ENCODE measurements around the gene RAP1GAP2.

The RAP1GAP2 gene

DNA sequence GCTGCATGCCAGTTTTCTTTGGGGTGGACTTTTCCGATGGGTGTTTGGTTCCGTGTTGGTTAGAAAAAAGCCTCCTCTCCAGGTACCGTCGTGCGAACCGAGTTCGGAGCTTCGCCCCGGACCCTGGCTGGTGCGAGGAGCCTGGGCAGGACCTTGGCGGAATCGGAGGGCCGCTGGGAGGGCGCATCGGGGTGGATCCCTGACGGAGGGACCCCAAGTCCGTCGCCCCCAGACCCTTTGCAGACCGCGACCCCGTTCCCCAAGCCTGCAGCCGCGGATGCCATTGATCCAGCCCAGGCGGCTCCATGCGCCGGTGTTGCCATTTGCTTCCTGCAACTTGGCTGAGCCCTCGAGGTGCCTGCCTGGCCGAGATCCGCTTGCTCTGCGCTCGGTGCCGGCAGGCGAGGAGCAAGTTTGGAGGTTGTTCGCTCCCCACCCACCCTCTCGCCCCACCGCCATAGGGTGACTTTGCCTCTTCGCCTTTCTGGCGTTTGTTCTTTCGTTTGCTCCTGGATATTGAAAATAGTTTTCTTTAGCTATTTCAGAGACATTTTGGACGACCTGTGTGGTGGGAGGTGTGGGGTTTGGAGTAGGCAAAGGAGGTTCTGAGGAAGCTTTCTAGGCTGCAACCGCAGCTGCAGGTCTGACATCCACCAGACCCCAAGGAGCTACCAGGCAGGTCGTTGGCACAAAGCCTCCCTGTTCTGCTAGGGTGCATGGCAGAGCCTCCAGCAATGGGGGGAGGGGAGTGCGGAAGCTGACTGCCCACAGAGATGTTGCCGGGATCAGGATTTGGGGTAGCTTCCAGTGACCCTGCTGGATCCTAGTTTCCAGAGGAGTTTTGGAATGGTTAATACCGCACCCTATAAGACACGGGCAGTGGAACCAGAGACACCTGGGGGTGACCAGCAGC lies 58.2 kb downstream of the RAP1GAP2 start:
- peak; percentile 15 for DNase-seq

DNA sequence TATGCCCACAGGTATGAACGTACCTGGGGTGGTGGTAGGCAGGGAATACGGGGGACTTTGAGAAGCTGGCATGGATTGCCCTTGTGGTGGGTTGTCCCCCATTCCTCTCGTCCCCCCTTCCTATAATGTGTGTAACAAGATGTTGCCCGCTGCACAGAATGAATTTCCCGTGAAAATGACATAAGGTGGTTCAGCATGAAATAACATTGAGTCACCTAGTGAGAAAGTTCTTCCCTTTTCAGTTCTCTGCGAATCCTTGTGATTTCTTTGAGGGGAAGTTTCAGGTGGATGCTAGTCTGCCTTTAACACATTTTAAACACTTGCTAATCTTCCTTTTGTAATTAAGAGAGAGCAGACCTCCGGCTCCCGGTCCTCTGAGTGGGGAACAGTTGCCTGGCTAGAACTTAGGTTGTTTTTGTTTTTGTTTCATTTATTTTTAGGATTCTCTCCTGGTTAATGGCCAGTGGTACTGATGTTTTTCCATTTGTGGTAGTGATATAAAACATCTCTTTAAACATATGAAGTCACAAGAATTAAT lies 58.9 kb downstream of the RAP1GAP2 start:
- DNase-seq: no peak

DNA sequence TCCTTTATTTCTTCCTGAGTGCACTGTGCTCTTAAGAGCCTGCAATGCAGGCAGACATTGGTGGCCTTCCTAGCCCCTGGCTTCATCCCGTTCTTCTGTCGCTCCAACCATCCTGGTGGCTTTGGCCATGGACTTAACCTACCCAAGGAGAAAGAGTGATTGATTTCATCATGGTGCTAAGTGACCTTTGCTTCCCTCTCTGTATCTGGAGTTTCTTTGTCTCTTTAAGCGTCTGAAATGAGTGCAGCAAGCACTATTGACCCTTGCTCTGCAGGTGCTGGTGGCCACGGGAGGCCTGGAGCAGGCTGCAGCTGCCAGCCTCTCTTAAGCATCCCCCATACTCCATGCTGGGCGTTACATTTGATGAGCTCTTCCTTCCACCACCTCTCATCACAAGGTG lies 60.5 kb downstream of the RAP1GAP2 start:
- DNase-seq: no peak

DNA sequence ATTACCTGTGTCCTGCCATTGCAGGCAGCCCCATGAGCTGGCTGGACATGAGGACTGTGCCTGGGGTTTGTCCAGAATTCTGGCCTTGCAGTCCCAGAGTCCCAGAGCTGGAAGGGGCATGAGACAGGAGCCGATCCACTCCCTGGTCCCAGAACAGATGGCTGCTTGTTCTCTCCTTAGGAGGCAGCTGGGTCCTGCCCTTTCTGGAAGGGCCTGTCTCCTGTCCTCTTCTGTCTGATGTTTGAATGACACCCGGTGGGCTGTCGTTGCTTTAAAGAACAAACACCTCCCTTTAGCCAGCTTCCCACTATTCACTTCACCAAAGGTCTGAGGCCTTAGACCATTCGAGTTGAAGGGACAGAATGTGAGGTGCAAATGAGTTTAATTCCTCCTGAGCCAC lies 63.8 kb downstream of the RAP1GAP2 start:
- no peak for DNase-seq

DNA sequence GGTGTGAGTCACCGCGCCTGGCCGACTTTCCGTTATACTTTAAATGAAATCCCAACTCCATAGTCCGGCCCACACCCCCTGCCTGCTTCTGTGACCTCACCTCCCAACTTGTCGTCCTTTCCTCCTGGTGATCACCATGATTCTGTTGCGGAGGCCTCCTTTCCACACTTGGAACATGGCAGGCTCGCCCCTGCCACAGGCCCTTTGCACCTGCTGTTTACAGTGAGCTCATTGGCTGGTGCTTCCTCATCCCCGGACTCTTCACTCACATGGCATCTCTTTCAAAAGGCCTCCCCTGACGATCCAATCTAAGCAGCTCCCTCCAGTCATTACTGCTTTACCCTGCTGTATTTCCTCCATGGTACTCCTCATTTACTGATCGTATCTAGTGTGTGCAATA lies 64.6 kb downstream of the RAP1GAP2 start:
- DNase-seq: no peak

DNA sequence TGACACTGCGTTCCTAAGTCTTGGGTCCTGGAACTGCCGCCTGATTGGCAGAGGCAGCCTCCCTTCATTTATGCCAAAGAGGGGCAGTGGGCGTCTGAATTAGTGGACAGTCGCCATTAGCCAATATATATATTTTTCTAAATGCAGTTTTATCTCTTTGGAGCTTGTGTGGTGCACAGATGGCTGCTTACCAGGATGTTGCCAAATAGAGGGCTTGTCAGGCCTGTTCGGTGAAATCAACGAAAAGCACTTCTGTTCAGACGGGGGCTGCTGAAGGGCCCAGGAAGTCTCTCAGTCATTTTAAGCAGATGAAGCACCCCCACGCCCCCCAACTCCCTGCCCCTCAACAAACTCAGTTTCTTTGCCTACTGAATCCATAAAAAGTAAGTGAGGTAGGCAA lies 66.0 kb downstream of the RAP1GAP2 start:
- DNase-seq: no peak

DNA sequence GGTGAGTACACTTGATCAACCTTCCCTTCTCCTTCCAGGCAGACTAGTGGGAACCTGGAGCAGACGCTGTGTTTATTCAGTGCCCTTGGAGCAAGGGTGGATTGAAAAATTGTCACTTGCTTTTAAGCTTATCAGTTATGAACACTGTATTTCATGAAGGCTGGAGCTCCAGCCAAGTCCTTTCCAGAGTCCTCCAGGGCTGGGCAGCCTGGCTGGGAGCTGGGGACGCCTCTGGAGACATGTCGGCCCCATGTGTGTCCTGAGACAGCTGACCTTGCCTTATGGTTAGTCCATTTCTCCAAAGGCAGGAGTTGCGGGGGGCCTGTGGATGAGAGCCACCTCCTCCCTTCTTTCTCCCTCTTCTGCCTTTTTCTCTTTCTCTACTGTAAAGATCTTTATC lies 67.0 kb downstream of the RAP1GAP2 start:
- DNase-seq: no peak

DNA sequence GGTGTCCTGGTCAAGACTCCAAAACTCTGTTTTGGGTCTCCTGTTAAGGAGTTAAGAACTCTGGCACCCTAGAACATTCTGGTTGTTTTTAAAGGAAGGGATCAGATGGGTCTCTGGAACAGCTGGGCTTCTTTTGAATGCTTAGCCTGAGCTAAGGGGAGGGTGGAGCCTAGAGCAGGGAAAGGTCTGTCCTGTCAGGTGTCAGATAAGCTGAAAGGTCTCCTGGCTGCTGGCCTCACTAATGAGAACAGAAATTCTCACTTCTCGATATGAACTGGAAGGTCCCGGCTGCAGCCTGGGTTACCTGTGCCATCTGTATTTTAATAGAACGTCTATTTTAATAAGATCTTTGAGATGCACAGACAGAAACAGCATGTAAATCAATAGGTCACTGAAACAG lies 69.0 kb downstream of the RAP1GAP2 start:
- no peak for DNase-seq

DNA sequence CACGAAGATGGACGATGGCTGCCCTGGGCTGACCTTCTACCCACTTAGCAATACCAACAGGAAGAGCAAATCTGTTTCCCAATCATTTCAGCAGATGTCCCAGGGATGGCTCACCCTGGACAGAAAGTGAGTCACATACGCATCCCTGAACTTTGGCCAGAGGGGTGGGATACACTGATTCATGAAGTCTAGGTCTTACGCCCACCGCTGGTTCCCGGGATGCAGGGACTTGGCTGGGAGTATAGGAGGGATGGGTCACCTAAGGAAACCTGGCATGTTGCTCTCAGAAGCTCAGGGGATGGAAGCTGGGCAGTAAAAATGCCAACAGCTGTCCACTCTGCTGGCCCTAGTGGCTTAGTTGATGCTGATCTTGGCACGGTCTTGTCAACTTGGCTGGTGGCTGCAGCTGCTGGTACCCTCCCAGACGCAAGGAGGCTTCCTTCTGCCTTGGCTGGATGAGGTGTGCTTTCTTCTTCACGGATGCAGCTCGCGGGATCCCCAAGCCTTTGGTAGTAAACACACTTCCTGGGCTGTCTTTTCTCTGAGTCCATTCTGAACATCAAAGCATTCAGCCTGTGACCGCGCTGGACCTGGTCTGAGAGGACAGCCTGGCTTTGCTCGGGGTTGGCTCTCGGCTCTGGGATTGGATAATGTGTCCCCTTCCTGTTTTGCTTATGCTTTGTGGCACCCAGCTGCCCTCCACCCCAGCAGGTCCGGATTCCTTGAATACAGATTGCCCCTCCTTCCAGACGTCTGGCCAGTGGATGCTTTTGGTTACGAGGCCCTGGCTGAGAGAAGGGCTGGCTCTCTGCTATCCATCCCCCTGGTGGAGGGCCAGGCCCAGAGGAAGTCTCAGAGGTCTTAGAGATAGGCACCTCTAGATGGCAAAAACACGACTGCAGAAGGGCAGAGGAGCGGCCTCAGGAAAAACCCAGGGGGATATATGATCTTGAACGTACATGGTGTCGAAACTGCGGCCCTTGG lies 71.5 kb downstream of the RAP1GAP2 start:
- no peak for DNase-seq

DNA sequence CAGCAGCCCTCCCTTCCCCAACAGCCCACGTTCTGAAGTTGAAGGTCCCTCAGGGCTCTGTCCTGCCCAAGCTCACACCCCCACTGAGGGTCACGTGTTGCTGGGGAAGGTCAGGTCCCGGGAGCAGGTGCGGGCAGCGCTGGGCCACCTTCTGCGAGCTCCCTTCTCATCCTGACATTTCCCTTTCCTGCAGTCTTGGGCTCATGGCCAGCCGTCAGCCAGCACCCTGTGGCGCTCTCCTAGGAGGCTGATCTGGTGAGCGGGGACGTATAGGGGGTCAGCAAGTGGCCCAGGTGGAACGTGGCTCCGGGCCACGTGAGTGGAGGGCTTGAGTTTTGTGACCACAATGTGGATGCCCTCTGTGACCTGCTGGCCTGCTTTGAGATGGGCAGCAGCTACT lies 73.4 kb downstream of the RAP1GAP2 start:
- no peak for DNase-seq

DNA sequence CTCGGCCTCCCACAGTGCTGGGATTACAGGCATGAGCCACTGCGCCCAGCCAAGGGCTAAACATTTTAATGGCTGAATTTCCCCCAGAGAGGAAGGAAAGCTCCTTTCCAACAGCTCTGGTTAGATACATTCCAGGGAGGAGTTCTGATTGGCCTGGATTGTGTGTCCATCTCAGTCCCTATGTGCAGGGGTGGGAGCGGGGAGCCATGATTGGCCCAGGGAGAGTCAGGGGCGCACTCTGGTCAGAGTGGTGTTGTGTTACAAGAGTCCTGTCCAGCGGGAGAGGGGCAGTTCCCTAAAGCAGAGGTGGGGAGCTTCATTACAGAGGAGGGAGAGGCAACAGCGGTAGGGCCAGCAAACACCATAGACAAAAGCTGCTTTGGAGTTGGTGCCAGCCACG lies 75.0 kb downstream of the RAP1GAP2 start:
- DNase-seq: no peak

DNA sequence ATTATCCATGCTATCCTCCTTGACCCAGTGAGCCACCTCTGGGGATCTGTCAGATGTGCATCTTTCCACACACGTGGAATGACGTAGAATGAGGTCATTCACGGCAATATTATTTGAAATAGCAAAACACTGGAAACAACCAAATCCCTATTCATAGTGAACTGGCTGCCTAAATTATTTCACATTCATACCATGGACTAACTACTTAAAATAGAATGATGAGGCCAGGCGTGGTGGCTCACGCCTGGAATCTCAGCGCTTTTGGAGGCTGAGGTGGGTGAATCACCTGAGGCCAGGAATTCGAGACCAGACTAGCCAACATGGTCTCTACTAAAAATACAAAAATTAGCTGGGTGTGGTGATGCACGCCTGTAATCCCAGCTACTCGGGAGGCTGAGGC lies 75.5 kb downstream of the RAP1GAP2 start:
- no peak for DNase-seq

DNA sequence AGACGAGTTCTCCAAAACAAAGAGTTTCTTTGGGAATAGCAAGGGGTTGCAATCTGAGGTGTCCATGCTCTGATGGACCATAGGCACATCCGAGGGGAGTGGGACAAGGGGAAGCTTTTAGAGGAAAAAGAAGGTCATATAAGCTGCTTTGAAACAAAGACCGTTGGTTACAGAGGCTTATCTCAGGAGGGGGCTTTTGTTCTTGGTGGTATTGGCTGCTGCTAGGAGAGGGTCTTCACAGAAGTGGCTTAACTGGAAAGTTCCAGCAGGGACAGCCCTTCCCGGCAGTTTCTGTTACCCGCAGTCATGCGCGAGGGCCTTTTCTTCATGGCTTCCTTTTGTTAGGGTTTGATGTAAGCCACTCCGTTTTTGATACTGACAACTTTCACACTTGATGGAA lies 76.0 kb downstream of the RAP1GAP2 start:
- DNase-seq: no peak

DNA sequence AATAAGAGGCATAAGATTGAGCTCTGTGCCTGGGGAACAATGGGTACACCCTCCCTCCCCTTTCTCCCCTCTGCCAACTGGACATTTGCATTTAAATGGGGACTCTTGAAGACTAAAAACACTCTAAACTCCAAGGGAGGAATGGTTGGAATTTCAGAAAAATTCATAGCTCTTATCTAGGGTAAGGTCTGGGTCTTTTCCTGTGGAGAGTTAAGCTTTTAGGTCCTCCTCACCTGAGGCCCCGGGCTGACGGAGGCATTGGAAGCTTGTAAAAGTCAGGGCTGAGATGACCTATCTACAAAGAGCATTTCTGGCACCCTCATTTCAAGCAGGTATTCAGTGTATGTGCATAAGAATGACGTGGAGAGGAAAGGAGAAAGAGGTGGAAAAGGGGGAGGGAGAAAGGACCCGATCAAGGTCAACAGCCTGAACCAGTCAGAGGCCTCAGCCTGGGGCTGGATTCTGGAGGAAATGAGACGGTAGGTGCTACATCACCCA lies 78.0 kb downstream of the RAP1GAP2 start:
- DNase-seq: no peak

DNA sequence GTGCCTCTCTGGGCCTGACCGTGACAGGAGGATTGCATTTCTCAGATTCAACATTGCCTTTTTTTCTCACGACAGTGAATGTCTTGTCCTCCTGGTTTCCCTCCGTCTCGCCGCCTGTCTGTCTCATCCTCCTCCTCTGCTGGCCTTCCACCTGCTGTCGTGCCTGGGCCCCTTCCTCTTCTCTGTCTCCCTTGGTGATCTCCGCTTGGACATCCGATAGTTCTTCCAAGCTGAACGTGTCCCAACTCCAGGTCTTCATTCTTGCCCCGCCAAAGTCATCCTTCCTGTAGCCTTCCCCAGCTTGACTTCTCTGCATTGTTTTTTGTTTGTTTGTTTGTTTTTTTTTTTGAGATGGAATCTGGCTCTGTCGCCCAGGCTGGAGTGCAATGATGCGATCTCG lies 79.4 kb downstream of the RAP1GAP2 start:
- no peak for DNase-seq

DNA sequence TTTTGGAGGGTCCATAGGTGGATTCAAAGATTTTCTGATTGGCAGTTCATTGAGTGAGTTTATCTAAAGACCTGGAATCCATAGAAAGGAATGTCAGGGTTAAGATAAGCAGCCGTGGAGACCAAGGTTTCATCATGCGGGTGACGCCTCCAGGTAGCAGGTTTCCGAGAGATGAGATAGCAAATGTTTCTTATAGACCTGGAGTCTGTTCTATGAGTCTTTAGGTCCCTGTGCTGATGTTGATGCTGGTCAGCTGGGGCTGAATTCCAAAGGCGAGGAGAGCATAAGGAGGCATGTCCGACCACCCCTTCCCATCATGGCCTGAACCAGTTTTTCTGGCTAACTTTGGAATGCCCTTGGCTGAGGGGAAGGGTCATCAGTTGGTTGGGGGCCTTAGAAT lies 80.2 kb downstream of the RAP1GAP2 start:
- DNase-seq: no peak

DNA sequence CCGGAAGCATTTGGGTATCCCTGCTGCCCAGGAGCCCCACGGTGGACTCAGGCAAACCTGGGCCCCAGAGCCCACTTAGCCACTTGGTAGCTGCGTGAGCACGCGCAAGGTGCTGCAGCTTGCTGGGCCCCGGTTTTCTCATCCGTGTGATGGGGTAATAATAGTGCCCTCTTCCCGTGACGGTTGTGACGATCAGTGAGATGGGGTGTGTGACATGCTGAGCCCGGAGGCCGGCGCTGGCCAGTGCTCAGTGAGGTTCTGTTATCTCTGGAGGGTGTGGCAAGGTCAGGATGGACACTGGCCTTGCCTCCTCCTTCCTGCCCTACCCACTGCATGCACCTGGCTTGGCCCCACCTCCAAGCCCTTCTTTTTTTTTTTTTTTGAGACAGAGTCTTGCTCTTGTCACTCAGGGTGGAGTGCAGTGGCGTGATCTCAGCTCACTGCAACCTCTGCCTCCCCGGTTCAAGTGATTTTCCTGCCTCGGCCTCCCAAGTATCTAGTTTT lies 82.6 kb downstream of the RAP1GAP2 start:
- no peak for DNase-seq

DNA sequence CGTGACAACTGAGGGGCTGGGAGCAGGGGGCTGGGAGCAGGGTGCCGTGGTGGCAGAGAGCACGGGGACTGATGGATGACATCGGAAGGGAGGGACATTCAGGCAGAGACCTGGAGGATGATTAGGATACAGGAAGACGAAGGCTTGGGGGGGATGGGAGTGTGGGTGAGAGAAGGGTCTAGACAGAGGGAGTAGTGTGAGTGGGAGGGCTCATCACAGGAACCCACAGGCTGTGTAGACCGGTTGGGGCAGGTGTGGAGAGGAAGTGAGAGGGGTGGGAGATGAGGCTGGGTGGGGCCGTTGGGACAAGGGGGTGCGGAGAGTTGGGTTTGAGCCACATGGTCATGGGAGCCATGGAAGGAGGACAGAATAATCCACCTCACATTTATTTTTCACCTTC lies 83.8 kb downstream of the RAP1GAP2 start:
- no peak for DNase-seq

DNA sequence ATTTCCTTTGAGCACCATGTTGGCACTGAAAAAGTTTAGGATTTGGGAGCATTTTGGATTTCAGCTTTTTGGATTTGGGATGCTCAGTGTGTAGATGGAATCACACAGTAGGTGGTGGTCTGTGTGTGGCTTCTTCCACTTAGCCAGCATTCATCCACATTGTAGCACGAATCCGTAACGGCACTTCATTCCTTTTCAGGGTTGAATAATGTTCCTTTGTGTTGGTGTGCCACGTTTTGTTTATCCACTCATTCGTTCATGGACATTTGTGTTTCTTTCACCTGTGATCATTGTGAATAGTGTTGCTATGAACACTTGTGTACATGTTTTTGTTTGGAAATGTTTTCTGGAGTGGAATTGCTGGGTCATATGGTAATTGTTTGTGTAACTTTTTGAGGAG lies 85.1 kb downstream of the RAP1GAP2 start:
- DNase-seq: no peak

DNA sequence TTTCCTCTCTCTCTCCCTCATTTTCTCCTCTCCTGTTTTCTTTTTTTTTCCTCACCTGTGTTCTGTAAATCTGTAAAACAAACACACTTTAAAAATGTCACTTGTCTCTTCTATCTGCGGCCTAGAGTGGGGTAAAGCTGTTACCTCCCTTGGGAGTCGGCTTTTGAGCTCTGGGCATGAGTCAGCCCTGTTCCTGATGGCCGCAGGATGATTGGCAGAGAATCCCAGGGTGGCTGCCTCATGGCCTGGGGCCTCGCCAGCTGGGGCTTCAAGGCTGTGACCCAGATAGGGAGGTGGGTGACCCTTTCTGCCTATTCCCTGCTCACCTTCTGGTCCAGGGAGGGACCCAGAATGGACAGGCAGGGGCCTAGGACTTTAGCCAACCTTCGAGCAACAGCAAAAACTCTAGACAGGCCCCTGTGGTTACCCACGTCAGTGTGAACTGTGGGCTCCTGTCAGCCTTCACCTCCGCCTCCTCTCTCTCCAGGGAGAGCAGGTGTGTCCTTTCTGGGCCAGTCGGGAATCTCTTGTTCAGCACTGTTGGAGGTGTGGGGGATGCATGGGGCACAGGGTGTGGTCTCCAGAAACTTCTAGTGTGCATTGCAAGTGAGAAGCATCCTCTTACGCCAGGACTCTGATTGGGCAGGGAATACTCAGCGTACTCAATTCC lies 87.4 kb downstream of the RAP1GAP2 start:
- DNase-seq: no peak

DNA sequence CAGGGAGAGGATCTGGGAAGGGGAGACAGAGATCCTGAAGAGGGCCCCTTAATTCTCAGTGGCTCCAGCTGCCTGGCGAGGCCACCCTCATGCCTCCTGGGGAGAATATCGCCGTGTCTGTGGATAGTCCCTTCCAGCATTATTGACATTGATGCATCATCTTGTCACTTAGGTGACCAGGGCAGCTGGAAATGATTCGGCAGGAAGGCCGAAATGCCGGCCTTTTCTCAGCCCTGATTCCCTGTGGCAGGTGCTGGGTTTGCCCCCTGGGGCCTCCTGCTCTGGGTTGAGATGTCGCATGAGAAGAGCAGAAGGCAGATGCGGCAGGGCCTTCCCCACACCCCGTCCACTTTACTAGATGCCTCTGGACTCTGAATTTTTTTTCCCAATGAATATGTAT lies 89.5 kb downstream of the RAP1GAP2 start:
- DNase-seq: no peak

DNA sequence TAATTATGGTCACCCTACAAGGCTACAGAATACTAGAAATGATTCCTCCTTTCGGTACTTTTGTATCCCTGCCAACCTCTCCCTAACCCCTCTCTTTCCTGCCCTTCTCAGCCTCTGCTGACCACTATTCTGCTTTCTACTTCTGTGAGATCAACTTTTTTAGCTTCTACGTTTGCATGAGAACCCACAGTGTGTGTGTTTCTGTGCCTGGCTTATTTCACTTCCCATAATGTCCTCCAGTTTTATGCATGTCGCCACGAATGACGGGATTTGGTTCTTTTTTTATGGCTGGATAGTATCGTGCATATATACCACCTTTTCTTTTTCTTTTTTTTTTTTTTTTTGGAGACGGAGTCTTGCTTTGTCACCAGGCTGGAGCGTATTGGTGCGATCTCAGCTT lies 92.1 kb downstream of the RAP1GAP2 start:
- no peak for DNase-seq

DNA sequence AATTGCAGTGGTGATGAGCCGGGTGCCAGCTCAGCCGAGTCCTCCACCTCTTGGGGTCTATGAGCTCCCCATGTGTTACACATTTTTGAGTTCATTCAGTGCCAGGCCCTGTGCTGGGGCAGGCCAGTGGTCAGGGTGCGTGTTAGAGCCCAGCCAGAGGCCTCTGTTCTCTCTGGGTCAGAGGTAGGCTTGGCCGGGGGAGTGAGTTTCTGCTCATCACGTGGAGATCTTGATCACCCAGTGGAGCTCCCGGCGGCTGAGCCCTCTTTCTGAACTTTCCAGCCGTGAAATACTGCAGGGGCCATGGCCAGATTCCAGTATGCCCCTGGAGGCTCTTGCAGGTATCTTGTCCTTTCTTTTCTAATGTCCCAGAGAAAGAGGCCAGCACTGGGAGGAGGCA lies 93.0 kb downstream of the RAP1GAP2 start:
- no peak for DNase-seq

All from stimulated activated CD4-positive, alpha-beta T cell treated with anti-CD3 and anti-CD28 coated beads, Interleukin-4, amount 100 ng/mL, for 24 hours (primary cell).